Medulla oblongata (tissue), 1 donor: Measurements from ENCODE around the gene VENTX.
A peak's percentile ranks its signal among the peaks of the same experiment; 100 is the strongest.

Experiments
- DNase-seq: peaks from one replicate; pipeline ENCODE4 v3.0.0-alpha.2; 2015; ENCODE audit errors: extremely low spot score

VENTX gene

DNA sequence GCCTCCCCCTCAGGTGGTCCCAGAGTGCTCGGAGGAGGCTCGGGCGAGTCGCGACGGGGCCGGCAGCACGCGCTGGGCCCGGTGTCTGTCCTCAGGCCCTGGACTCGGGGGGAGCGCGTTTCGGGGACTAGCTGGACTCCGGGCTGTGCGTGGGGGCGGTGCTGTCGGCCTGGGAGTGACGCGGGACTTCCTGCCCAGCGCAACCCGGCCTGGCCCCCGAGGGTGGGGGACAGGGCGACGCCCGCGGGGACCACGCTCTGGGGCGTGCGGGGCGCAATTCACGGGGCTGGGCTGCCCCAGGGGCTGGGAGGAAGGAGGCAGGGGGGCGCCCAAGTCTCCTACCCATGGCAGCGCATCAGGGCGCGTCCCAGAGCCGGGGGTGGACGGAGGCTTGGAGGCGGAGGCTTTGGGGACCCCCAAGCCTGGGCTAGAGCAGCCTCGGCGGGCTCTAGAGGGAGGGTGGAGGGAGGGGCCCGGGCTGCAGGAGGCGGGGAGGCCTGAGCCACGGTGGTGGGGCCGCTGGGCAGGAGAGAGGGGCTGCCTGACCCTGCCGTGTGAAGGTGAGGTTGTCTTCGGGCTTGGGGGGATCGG is 2.3 kb upstream of the VENTX start:
- DNase-seq: no peak

GRCh38 chr10:133235932-133236331 is 1.7 kb upstream of the VENTX start:
- peak; percentile 36 for DNase-seq

DNA sequence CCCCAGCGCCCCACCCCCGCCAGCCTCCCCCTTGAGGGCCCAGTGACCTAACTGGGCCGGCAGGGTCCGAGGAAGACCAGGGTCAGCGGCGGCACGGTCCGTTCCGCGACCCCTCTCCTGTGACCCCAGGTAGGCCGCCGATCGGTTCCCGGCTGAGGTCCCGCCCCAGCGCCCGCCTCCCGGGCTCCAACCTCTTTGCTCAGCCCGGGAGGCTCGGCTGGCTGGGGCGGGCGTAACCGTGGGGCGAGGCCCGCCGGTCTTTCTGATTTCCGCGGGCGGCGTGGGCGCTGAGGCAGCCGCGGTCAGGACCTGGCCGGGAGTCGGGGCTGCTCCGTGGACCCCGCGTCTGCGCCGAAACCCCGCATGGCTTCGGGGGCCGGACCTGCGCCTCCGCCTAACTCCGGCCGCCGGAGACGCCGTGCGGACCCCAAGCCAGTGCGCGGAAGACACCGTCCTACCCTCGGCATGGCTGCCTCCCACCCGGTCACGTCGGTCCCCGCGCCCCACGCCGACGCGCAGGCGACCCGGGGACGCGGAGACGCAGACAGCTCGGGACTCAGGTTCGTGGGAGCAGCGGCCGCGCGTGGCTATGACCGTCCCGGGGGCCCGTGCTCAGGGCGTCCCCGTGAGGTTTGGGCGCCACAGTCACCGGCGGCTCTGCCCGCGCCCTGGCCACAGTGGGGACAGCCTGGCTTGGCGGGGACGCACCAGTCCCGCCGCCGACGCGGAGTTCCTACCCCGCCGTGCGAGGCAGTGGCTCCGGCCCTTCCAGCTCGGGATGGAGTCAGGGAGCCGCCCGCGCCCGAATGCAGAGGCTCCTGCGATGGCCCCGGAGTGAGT is 1.0 kb upstream of the VENTX start:
- no peak for DNase-seq

DNA sequence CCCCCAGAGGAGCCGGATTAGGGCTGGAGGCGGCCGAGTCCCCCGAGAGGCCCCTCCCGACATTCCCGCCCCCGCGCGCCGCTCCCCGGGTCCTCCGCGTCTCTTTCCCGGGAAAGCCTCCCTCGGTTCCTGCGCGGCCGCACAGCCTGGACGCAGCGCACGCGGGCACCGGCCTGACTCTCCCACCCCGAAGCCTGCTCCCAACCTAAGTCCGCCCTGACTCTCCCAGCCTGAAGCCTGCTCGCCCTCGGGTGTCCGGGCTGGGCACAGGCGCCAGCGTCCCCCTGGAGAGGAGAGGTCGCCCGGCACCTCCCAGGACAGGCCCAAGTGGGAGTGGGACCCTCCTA is 441 bp upstream of the VENTX start:
- DNase-seq: no peak

DNA sequence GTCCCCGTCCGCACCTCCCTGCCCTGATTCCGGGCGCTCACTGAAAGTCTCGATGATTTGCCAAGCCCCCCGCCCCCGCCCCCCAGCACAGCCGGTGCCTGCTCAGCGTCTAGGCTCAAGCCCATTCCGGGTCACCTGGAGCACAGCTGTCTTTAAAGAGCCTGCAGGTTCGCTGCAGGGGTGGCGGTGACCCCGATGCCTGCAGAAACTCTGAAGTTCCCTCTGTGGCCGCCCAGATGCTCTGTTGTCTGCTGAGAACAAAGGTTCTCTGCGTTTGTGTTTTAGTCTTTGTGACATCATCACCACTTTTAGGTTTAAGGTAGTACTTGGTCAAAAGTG is 780 bp downstream of the VENTX start:
- DNase-seq: no peak

GRCh38 chr10:133239990-133240389 is 2.3 kb downstream of the VENTX start:
- DNase-seq: no peak

- no peak for DNase-seq
Measured at GRCh38 chr10:133241501-133242205, 4.0 kb downstream of the VENTX start.

- no peak for DNase-seq
Measured at GRCh38 chr10:133242611-133243356, 5.1 kb downstream of the VENTX start.

GRCh38 chr10:133243593-133243992 is 5.9 kb downstream of the VENTX start:
- no peak for DNase-seq

- DNase-seq: no peak
Measured at GRCh38 chr10:133245439-133246235, 8.0 kb downstream of the VENTX start.

GRCh38 chr10:133246236-133246626 is 8.6 kb downstream of the VENTX start:
- no peak for DNase-seq

- no peak for DNase-seq
Measured at GRCh38 chr10:133247681-133248333, 10.2 kb downstream of the VENTX start.

- DNase-seq: no peak
Measured at GRCh38 chr10:133248334-133248715, 10.7 kb downstream of the VENTX start.

DNA sequence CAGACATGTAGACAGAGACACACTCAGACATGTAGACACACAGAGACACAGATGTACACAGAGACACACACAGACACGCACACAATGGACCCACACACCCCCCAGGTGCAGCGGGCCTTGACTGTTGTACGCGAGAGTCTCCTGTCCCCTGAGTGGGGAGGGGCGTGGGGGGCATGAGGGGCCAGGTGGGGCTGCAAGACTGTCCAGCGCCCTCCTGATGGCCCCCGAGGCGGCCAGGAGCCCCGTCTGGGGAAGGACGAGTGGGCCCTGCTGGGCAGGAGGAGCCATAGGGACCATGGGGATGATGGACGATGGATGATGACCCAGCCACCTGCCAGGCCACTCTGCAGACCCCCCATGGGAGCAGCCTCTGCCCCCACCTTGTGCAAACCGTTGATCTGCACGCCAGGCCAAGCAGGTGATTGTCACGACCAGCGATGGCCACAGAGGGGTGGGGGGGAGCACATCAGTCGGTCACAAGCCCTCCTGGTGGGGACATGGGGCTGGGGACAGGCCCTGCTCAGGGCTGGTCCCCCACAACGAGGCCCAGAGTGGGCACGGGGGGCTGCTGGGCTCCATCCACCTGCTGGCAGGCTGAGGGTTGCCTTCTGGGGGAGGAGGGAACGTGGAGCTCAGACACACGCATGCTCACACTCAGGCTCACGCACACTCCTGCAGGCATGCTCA is 11.6 kb downstream of the VENTX start:
- DNase-seq: no peak

GRCh38 chr10:133249975-133250754 is 12.5 kb downstream of the VENTX start:
- no peak for DNase-seq

DNA sequence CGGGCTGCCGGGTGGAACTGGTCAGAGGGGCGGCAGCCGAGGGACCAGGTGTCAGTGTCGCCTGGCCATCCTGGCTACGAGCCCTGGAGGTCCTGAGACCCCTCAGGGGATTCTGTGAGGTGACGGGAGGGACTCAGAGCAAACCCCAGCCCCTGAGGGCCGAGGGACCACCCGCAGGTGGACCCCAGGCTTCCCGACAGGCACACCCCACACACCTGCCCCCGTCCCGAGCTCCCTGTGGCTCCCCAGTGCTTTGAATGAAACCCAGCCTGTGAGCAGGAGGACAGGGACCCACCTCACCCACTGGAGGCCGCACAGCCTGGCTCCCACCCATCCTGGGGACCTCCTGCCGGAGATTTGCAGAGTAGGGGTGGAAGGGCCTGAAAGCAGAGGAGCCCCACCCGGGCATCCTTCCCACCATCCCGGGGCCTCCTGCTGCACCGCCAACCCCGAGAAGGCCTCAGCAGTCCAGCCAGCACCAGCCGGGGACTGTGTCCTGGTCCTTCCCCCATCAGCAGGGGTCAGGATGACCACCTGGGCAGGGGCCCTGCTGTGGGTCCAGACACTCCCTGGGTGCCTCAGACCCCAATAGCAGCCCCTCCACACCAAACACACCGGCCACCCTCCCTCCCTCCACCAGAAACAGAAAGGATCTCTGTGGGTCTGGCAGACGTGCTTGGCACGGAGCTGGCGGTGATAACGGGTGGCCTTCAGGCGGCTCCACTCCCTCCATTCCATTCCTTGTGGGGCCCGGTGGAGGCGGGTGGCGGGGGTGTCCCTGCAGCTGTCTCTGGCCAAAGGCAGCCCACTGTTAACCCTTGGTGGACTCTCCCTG is 13.9 kb downstream of the VENTX start:
- DNase-seq: no peak

DNA sequence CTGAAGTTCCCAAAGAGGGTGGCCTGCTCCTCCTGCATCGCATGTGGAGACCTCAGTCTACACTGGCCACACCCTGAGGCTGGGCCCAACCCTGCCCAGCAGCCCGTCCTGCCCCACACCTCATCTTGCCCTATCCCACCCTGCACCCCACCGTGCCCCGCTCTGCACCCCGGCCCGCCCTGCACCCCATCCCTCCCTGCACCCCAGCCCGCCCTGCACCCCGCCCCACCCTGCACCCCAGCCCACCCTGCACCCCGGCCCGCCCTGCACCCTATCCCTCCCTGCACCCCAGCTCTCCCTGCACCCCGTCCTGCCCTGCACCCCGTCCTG is 14.5 kb downstream of the VENTX start:
- no peak for DNase-seq

DNA sequence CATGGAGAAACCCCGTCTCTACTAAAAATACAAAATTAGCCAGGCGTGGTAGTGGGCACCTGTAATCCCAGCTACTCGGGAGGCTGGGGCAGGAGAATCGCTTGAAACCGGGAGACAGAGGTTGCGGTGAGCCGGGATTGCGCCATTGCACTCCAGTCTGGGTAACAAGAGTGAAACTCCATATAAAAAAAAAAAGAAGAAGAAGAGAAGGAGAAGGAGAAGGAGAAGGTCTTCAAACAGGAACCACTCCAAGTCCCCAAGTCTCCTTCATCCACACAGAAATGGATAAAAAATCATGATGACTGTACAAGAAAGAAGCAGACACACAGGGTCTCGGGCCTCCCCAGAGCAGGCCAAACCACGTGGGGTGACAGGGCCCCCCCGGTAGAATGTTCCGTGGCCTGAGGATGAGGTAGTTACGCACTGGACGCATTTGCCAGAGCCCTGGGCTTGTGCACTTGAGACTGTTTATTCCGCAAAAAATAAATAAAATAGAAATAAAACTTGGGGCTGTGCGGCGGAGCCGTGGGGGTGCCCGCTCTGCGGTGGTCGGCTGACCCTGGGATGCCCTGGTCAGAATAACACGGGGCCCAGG is 15.8 kb downstream of the VENTX start:
- no peak for DNase-seq
